Liver (tissue), 9 donors: Measurements from ENCODE around the gene MTHFD2L. TPM values are rescaled to one million over a fixed set of nuclear protein-coding genes. Genes with fewer than 3 reads are reported as not detected.

Experiments
- DNase-seq: peaks from one replicate; pipeline ENCODE4 v3.0.0-alpha.2; 2017; ENCODE audit warnings: low spot score
- H3K27ac ChIP-seq, 2 donors: one replicate each; pipeline ENCODE4 v1.7.0; 2013; ENCODE audit warnings: inconsistent platforms in 2 of 2, low read length in 2 of 2, control low read depth in 1 of 2, low read depth in 1 of 2, mild to moderate bottlenecking in 1 of 2
- H3K27me3 ChIP-seq, 4 donors: one replicate each; pipeline versions ENCODE4 v1.6.1 to v1.7.0; 2013; ENCODE audit warnings: low read length in 3 of 4, inconsistent platforms in 1 of 4, mild to moderate bottlenecking in 1 of 4, moderate library complexity in 1 of 4; ENCODE audit not compliant: control insufficient read depth in 4 of 4, insufficient read depth in 4 of 4
- H3K36me3 ChIP-seq, 4 donors: one replicate each; pipeline versions ENCODE4 v1.6.1 to v1.7.0; 2013; ENCODE audit warnings: low read length in 3 of 4, mild to moderate bottlenecking in 3 of 4, low read depth in 1 of 4, moderate library complexity in 1 of 4; ENCODE audit not compliant: control insufficient read depth in 4 of 4, insufficient read depth in 3 of 4
- H3K4me1 ChIP-seq, 4 donors: one replicate each; pipeline versions ENCODE4 v1.6.1 to v1.7.0; 2013; ENCODE audit warnings: low read length in 3 of 4, mild to moderate bottlenecking in 3 of 4, moderate library complexity in 1 of 4; ENCODE audit not compliant: control insufficient read depth in 4 of 4, insufficient read depth in 4 of 4
- H3K4me3 ChIP-seq, 3 donors: one replicate each; pipeline versions ENCODE4 v1.6.1 to v1.7.0; 2013; ENCODE audit warnings: low read length in 3 of 3, control low read depth in 1 of 3, low read depth in 1 of 3, mild to moderate bottlenecking in 1 of 3
- H3K9ac ChIP-seq, 2 donors: one replicate each; pipeline ENCODE4 v1.7.0; 2013; ENCODE audit warnings: low read length in 2 of 2, mild to moderate bottlenecking in 2 of 2, moderate library complexity in 2 of 2, control low read depth in 1 of 2, low read depth in 1 of 2
- H3K9me3 ChIP-seq, 4 donors: one replicate each; pipeline versions ENCODE4 v1.6.1 to v1.7.0; 2013; ENCODE audit warnings: low read length in 3 of 4; ENCODE audit not compliant: control insufficient read depth in 4 of 4
- ATF3 ChIP-seq: IDR thresholded peaks from 2 replicates; pipeline ENCODE4 v1.6.1; 2016; ENCODE audit warnings: antibody characterized with exemption
- FOXA2 ChIP-seq: IDR thresholded peaks from 2 replicates; pipeline ENCODE4 v1.6.1; 2016; ENCODE audit warnings: antibody characterized with exemption
- HNF4A ChIP-seq, 2 donors: conservative IDR thresholded peaks; 2 replicates each; pipeline ENCODE4 v1.6.1; 2016; ENCODE audit warnings: antibody characterized with exemption in 2 of 2, mild to moderate bottlenecking in 2 of 2
- HNF4G ChIP-seq: IDR thresholded peaks from 2 replicates; pipeline ENCODE4 v1.6.1; 2016; ENCODE audit warnings: antibody characterized with exemption
- MAX ChIP-seq: IDR thresholded peaks from 2 replicates; pipeline ENCODE4 v1.6.1; 2016; ENCODE audit warnings: antibody characterized with exemption
- NR2F2 ChIP-seq: IDR thresholded peaks from 2 replicates; pipeline ENCODE4 v1.6.1; 2016; ENCODE audit warnings: antibody characterized with exemption
- RAD21 ChIP-seq, 2 donors: IDR thresholded peaks; 2 replicates each; pipeline ENCODE4 v1.6.1; 2016; ENCODE audit warnings: antibody characterized with exemption in 2 of 2, mild to moderate bottlenecking in 2 of 2
- REST ChIP-seq: IDR thresholded peaks from 2 replicates; pipeline ENCODE4 v1.6.1; 2016; ENCODE audit warnings: antibody characterized with exemption, mild to moderate bottlenecking
- RXRA ChIP-seq, 2 donors: IDR thresholded peaks; 2 replicates each; pipeline ENCODE4 v1.6.1; 2017 to 2018; ENCODE audit warnings: antibody characterized with exemption in 2 of 2, mild to moderate bottlenecking in 1 of 2
- SP1 ChIP-seq: IDR thresholded peaks from 2 replicates; pipeline ENCODE4 v1.6.1; 2018; ENCODE audit warnings: antibody characterized with exemption, mild to moderate bottlenecking
- YY1 ChIP-seq: IDR thresholded peaks from 2 replicates; pipeline ENCODE4 v1.6.1; 2016; ENCODE audit warnings: antibody characterized with exemption, mild to moderate bottlenecking
- ZBTB33 ChIP-seq: IDR thresholded peaks from 2 replicates; pipeline ENCODE4 v1.6.1; 2016; ENCODE audit warnings: antibody characterized with exemption
- WGBS: extraction: QIAGEN DNeasy Blood & Tissue Kit; methylation state at CpG from one replicate; pipeline ENCODE4 v1.1.7; 2013; 5-methylcytosine and 5-hydroxymethylcytosine counted together
- polyA plus RNA-seq, 2 donors: library from polyadenylated mRNA; stranded (reverse) in 1 of 2; unstranded in 1 of 2; fragments of 200-250 nt in 1 of 2; fragments of >200 nt in 1 of 2; fragmentation: Nextera tagmentation in 1 of 2; extraction: Ambion mirVana in 1 of 2; gene quantifications; one replicate each; pipeline versions ENCODE4 v1.2.1 to v1.2.3, GENCODE V29; 2013 to 2015
- total RNA-seq, 2 donors: library from RNA; depleted of rRNA; stranded (reverse); fragments of >200 nt; gene quantifications; one replicate each; pipeline ENCODE4 v1.2.3, GENCODE V29; 2014
- donor health status: healthy.
- donor health status: healthy.
- donor health status: healthy.
- donor health status: healthy.
- donor health status: healthy.

MTHFD2L gene
- total and polyA plus RNA-seq, 4 donors: 7.4 to 51.5 (median 31.1) TPM

GRCh38 chr4:74278490-74278889 lies 120.6 kb downstream of the MTHFD2L start:
- Histone ChIP-seq H3K9me3 (no peaks in the 10 kb centered on the region), H3K27ac (no peak overlapping the region), H3K4me1 (no peaks in the 10 kb centered on the region), H3K36me3 (no peaks in the 10 kb centered on the region), H3K9ac (no peak overlapping the region), H3K4me3 (no peak overlapping the region), H3K27me3 (no peaks in the 10 kb centered on the region)
- no peak for TF ChIP-seq ATF3
- no peak for TF ChIP-seq ZBTB33
- TF ChIP-seq HNF4G: no peak
- no peak for TF ChIP-seq REST
- no peak for TF ChIP-seq SP1
- no peak for TF ChIP-seq RAD21 (IDR thresholded peaks at IDR 0.05)
- no peak for TF ChIP-seq HNF4A (conservative IDR thresholded peaks at IDR 0.05)
- WGBS: 94% methylated on average over 3 of the region's 3 CpGs
- DNase-seq: no peak

- Histone ChIP-seq H3K4me3 (no peak overlapping the region), H3K27me3 (no peaks in the 10 kb centered on the region), H3K9me3 (no peaks in the 10 kb centered on the region), H3K27ac (no peak overlapping the region), H3K4me1 (no peaks in the 10 kb centered on the region), H3K9ac (no peak overlapping the region), H3K36me3 (peaks cover 0 to 3% (median under 1%) of the 10 kb centered on the region in 4 donors)
- no peak for DNase-seq
- WGBS: 93% methylated on average over 3 of the region's 3 CpGs
- no peak for TF ChIP-seq RXRA (IDR thresholded peaks at IDR 0.05)
- no peak for TF ChIP-seq YY1
- TF ChIP-seq FOXA2: no peak
- no peak for TF ChIP-seq REST
- no peak for TF ChIP-seq MAX
- TF ChIP-seq ATF3: no peak
- TF ChIP-seq SP1: no peak
- TF ChIP-seq NR2F2: no peak
Measured at GRCh38 chr4:74279716-74280115, 121.8 kb downstream of the MTHFD2L start.
